Measurements from ENCODE around the gene SPCS2. TPM values are rescaled to one million over a fixed set of nuclear protein-coding genes. Genes with fewer than 3 reads are reported as not detected.
A peak's percentile ranks its signal among the peaks of the same experiment; 100 is the strongest.

Gene SPCS2
- total and polyA plus RNA-seq, 2 donors (not counting 3 experiments of a cell fraction or from before 2014, with no cell fraction given) = 88.9 to 140 TPM

DNA sequence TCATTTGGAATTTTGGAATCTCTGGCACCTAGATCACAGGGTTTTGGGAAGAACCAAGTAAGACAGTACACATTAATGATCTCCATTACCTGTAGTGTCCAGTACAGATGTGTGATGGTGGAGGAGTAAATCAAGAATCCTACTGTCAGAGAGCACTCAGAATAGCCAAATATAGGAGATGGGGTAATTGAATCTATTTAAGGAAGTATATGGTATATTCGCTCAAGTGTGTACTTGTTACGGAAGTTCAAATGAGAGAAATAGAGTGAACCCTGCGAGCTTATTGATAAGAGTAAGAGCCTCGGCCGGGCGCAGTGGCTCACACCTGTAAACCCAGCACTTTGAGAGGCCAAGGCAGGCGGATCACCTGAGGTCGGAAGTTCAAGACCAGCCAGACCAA, 2.2 kb downstream of the SPCS2 start:
- Histone ChIP-seq H3K27ac (ENCODE audit: insufficient read depth, low read depth, low read length) (no peak overlapping the region), H4K20me1 (replicated peaks; ENCODE audit: control insufficient read depth, extremely low read depth, insufficient read depth, low read length) (peaks cover 6% of the 10 kb centered on the region), H3K4me1 (ENCODE audit: control insufficient read depth, extremely low read depth, insufficient read depth, low read length) (peaks cover 12% of the 10 kb centered on the region), H2AFZ (ENCODE audit: low read depth, low read length) (no peak overlapping the region), H3K36me3 (ENCODE audit: control insufficient read depth in 2 of 2, extremely low read depth in 1 of 2, insufficient read depth in 2 of 2, low read length in 2 of 2) (peaks cover 0 to 6% of the 10 kb centered on the region in 2 experiments), H3K9me1 (replicated peaks; ENCODE audit: control insufficient read depth, extremely low read depth, insufficient read depth, low read length) (no peaks in the 10 kb centered on the region), H3K79me2 (ENCODE audit: control insufficient read depth, insufficient read depth, low read length) (peaks cover 70% of the 10 kb centered on the region), H3K9ac (replicated peaks; ENCODE audit: extremely low read depth, insufficient read depth, low read length) (no peak overlapping the region), H3K9me3 (replicated peaks; ENCODE audit: control insufficient read depth, insufficient read depth, low read length) (no peaks in the 10 kb centered on the region), H3K27me3 (ENCODE audit: control insufficient read depth in 2 of 2, insufficient read depth in 2 of 2, low read length in 2 of 2) (no peaks in the 10 kb centered on the region), H3K4me3 (replicated peaks in 1 of 3; ENCODE audit: insufficient read depth in 1 of 3, low read depth in 1 of 3, low read length in 3 of 3) (no peak overlapping the region), H3K4me2 (ENCODE audit: insufficient read depth, low read length) (peak overlapping the region; percentile 22)
- ChIA-PET CTCF (no interaction called here), POLR2A (no interaction called here)
- no TSS peak for BruUV-seq (replicated peaks)
- no peak for DNase-seq (ENCODE audit: low read depth, low spot score)
- TF ChIP-seq, protein P1, sequence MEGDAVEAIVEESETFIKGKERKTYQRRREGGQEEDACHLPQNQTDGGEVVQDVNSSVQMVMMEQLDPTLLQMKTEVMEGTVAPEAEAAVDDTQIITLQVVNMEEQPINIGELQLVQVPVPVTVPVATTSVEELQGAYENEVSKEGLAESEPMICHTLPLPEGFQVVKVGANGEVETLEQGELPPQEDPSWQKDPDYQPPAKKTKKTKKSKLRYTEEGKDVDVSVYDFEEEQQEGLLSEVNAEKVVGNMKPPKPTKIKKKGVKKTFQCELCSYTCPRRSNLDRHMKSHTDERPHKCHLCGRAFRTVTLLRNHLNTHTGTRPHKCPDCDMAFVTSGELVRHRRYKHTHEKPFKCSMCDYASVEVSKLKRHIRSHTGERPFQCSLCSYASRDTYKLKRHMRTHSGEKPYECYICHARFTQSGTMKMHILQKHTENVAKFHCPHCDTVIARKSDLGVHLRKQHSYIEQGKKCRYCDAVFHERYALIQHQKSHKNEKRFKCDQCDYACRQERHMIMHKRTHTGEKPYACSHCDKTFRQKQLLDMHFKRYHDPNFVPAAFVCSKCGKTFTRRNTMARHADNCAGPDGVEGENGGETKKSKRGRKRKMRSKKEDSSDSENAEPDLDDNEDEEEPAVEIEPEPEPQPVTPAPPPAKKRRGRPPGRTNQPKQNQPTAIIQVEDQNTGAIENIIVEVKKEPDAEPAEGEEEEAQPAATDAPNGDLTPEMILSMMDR (IDR thresholded peaks at IDR 0.05; ENCODE audit: extremely low read depth in 1 of 2, insufficient read depth in 1 of 2, low read depth in 1 of 2, low read length in 2 of 2) = no peak
- TF ChIP-seq MYC (IDR thresholded peaks at IDR 0.05; ENCODE audit: low read depth, low read length) = no peak
- TF ChIP-seq GATA2 (IDR thresholded peaks at IDR 0.05; ENCODE audit: insufficient read depth, insufficient read length, low read depth, low read length) = no peak
- no peak for TF ChIP-seq JUN (IDR thresholded peaks at IDR 0.05; ENCODE audit: borderline replicate concordance, insufficient read depth, insufficient read length, low read depth)
- TF ChIP-seq POLR2A (IDR thresholded peaks at IDR 0.05; ENCODE audit: low read depth, low read length) = no peak
- no peak for TF ChIP-seq FOS (IDR thresholded peaks at IDR 0.05; ENCODE audit: borderline replicate concordance, insufficient read depth, low read length)
- TF ChIP-seq POLR2AphosphoS5 (IDR thresholded peaks at IDR 0.05; ENCODE audit: insufficient read depth, low read depth, low read length) = no peak
- TF ChIP-seq EZH2 (IDR thresholded peaks at IDR 0.05; ENCODE audit: borderline replicate concordance, low read depth, low read length, severe bottlenecking) = no peak
- TF ChIP-seq, protein P2, sequence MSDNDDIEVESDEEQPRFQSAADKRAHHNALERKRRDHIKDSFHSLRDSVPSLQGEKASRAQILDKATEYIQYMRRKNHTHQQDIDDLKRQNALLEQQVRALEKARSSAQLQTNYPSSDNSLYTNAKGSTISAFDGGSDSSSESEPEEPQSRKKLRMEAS (IDR thresholded peaks at IDR 0.05; ENCODE audit: insufficient read depth, insufficient read length) = no peak
- intact Hi-C loops (cut with micrococcal nuclease) (no loop called here), dilution Hi-C loops (cut with MboI; ENCODE audit: extremely low pct_ligation_motif_present, low sequenced_read_pairs) (no loop called here)
- FAIRE-seq = no peak
